ENCODE results near the gene ZNF14. TPM values are rescaled to one million over a fixed set of nuclear protein-coding genes. Genes with fewer than 3 reads are reported as not detected.
"Not testable (repeated sequence)": the region's sequence is repeated elsewhere in the genome, so short reads cannot be mapped to it uniquely, and the experiment has no call there.

ZNF14 gene
- 10 to 100 TPM in 5 of 7 donors, 1 to 10 TPM in 2; 8.0 to 17.1 (median 11.5) TPM for total RNA-seq
- polyA plus RNA-seq, result 1 to 10 TPM; 5.2 to 7.6 (median 6.2) TPM
- long read RNA-seq, donor 1, partial matches to known transcripts, result 0 of 3 reads
- long read RNA-seq, donor 1, other reads (novel, unspliced or antisense), result 0 of 3 reads
- long read RNA-seq, donor 2, result 0 reads

GRCh38 chr19:19732579-19733501 is at the start of gene ZNF14:
TSS of gene ZNF14 (minus strand) at chr19:19733112. CDS start at chr19:19732958, 154 bp downstream.
- H3K27me3 ChIP-seq (replicated peaks in 1 of 7), result no peaks in the 10 kb centered on the region
- peak within 1 kb of the TSS; percentile 61 to 89 (median 84) for H3K27ac ChIP-seq
- intact Hi-C loops (cut with DNase I; ENCODE audit: low total_unique reads), result loop anchor here (10.0 kb wide), 1 partner anchor 68 kb away; the partner anchor contains the start of genes ATP13A1 and ZNF101
- H3K4me1 ChIP-seq, result peaks cover 0 to 40% (median 17%) of the 10 kb centered on the region in 6 donors
- peaks cover 0 to 38% (median 29%) of the 10 kb centered on the region in 8 donors for H3K9me3 ChIP-seq
- TF ChIP-seq POLR2A (IDR thresholded peaks at IDR 0.05) (peak; percentile 61 to 76 (median 73)), CTCF (IDR thresholded peaks at IDR 0.05 in 8 of 11, conservative IDR thresholded peaks at IDR 0.05 in 3 of 11) (peak in 4 of 11 experiments; percentile 0 to 15 (median 10)), POLR2AphosphoS5 (IDR thresholded peaks at IDR 0.05) (peak; percentile 96 to 99 (median 99))
- H3K4me3 ChIP-seq, result peak within 1 kb of the TSS; percentile 66 to 97 (median 83)
- WGBS, 5 donors, result 1% methylated on average over 11 to 61 of the region's 61 CpGs
- peak; percentile 95 for DNase-seq
- peaks cover 0 to 30% (median 19%) of the 10 kb centered on the region in 6 donors for H3K36me3 ChIP-seq

- intact Hi-C loops (cut with DNase I; ENCODE audit: low total_unique reads); H3K27ac ChIP-seq; H3K27me3 ChIP-seq (replicated peaks in 1 of 7); DNase-seq; H3K4me3 ChIP-seq: not testable (repeated sequence)
- 82 to 92% (median 86%) methylated on average over 6 of the region's 6 CpGs for WGBS, 5 donors
- Histone ChIP-seq H3K9me3 (peaks cover 0 to 34% (median 6%) of the 10 kb centered on the region in 8 donors), H3K36me3 (peaks cover 0 to 35% (median 7%) of the 10 kb centered on the region in 6 donors), H3K4me1 (peaks cover 8 to 34% (median 18%) of the 10 kb centered on the region in 6 donors)
Observed at GRCh38 chr19:19781791-19782190, 48.9 kb upstream of the ZNF14 start.

GRCh38 chr19:19778666-19779065 is 45.8 kb upstream of the ZNF14 start:
- Histone ChIP-seq H3K27me3 (replicated peaks in 1 of 7) (no peaks in the 10 kb centered on the region), H3K27ac (no peak overlapping the region), H3K4me3 (no peak overlapping the region), H3K4me1 (peaks cover 8 to 53% (median 29%) of the 10 kb centered on the region in 6 donors), H3K36me3 (peaks cover 0 to 14% (median 0%) of the 10 kb centered on the region in 6 donors), H3K9me3 (peaks cover 0 to 16% (median 0%) of the 10 kb centered on the region in 8 donors)
- 83 to 92% (median 89%) methylated on average over 2 of the region's 2 CpGs for WGBS, 5 donors
- TF ChIP-seq CTCF (IDR thresholded peaks at IDR 0.05 in 8 of 11, conservative IDR thresholded peaks at IDR 0.05 in 3 of 11) (no peak), POLR2A (IDR thresholded peaks at IDR 0.05) (no peak), POLR2AphosphoS5 (IDR thresholded peaks at IDR 0.05) (no peak)
- intact Hi-C loops (cut with DNase I; ENCODE audit: low total_unique reads), result no loop called here
- DNase-seq, result no peak

GRCh38 chr19:19777692-19778091 is 44.8 kb upstream of the ZNF14 start:
- TF ChIP-seq POLR2A (IDR thresholded peaks at IDR 0.05) (no peak), POLR2AphosphoS5 (IDR thresholded peaks at IDR 0.05) (no peak), CTCF (IDR thresholded peaks at IDR 0.05 in 8 of 11, conservative IDR thresholded peaks at IDR 0.05 in 3 of 11) (no peak)
- Histone ChIP-seq H3K4me3 (peak overlapping the region in 3 of 8 donors; percentile 91 to 95 (median 94)), H3K9me3 (peaks cover 0 to 16% (median 0%) of the 10 kb centered on the region in 8 donors), H3K27ac (no peak overlapping the region), H3K36me3 (peaks cover 0 to 14% (median 0%) of the 10 kb centered on the region in 6 donors), H3K4me1 (peaks cover 8 to 52% (median 29%) of the 10 kb centered on the region in 6 donors), H3K27me3 (replicated peaks in 1 of 7) (no peaks in the 10 kb centered on the region)
- intact Hi-C loops (cut with DNase I; ENCODE audit: low total_unique reads), result no loop called here
- DNase-seq, result no peak
- WGBS, 5 donors, result 74 to 96% (median 91%) methylated on average over 5 of the region's 5 CpGs

Measured in spleen (tissue), 13 donors.